Measurements from ENCODE around the gene APLF. TPM values are rescaled to one million over a fixed set of nuclear protein-coding genes. Genes with fewer than 3 reads are reported as not detected.
A peak's percentile ranks its signal among the peaks of the same experiment; 100 is the strongest.

The APLF gene
- total and polyA plus RNA-seq, 2 experiments from 2014 or later = 3.0 to 3.7 TPM

DNA sequence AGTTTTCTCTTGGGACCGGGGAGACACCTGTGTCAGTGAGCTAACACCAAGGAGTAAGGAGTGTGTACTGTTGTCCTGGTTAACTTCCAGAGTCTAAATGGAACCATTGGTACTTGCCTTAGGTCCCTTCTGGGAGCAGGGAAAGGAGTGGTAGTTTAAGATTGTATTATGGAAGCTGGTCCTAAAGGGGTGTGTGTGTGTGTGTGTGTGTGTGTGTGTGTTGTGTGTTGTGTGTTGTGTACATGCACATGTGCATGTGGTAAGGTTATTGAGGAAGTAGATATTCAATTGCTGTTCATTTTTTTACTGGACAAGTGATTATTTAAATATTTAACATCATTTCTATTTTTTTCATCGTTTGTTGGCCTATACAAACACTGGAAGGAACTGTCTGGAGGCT lies 1.4 kb downstream of the APLF start:
- Mint-ChIP-seq H3K4me3 (peak overlapping the region; percentile 99; the same call in 2 of the 3 replicates), H3K27ac (no peak overlapping the region), H3K9me3 (no peaks in the 10 kb centered on the region), H3K4me1 (peaks cover 11% of the 10 kb centered on the region; the same call in 2 of the 3 replicates), H3K36me3 (ENCODE audit: low read depth) (no peaks in the 10 kb centered on the region), H3K27me3 (ENCODE audit: insufficient read depth, low read depth, poor library complexity) (no peaks in the 10 kb centered on the region)
- ATAC-seq (no peak), DNase-seq (ENCODE audit: low spot score) (no peak)
- Histone ChIP-seq H3F3A (replicated peaks; ENCODE audit: low read depth) (no peaks in the 10 kb centered on the region), H3K4me2 (peak overlapping the region; percentile 78), H3K27ac (ENCODE audit: low read depth) (no peak overlapping the region), H3K36me3 (ENCODE audit: insufficient read depth) (no peaks in the 10 kb centered on the region), H4K20me1 (replicated peaks; ENCODE audit: insufficient read depth) (peaks cover 4% of the 10 kb centered on the region; the same call in 1 of the 2 replicates), H2AFZ (no peak overlapping the region), H3K27me3 (ENCODE audit: insufficient read depth) (no peaks in the 10 kb centered on the region), H3K4me1 (ENCODE audit: insufficient read depth) (peaks cover 9% of the 10 kb centered on the region; the same call in 1 of the 2 replicates), H3K9me2 (ENCODE audit: insufficient read depth) (no peaks in the 10 kb centered on the region), H3K4me3 (peak overlapping the region; percentile 90), H3K79me2 (replicated peaks; ENCODE audit: insufficient read depth) (peaks cover 31% of the 10 kb centered on the region)
- TF ChIP-seq EZH2 (IDR thresholded peaks at IDR 0.05; ENCODE audit: low read depth, unreplicated experiment) (no peak), STAT1 (IDR thresholded peaks at IDR 0.05; ENCODE audit: unreplicated experiment) (no peak), POLR2AphosphoS5 (IDR thresholded peaks at IDR 0.05; ENCODE audit: low read depth) (no peak), CREB1 (CRISPR knock-in tag; IDR thresholded peaks at IDR 0.05; ENCODE audit: low read depth) (no peak), ZNF114 (CRISPR knock-in tag; IDR thresholded peaks at IDR 0.05) (no peak), ZNF331 (CRISPR knock-in tag; IDR thresholded peaks at IDR 0.05; ENCODE audit: low read depth) (no peak), EZH2phosphoT487 (IDR thresholded peaks at IDR 0.05; ENCODE audit: unreplicated experiment) (no peak), ZNF462 (CRISPR knock-in tag; IDR thresholded peaks at IDR 0.05) (no peak), JUNB (IDR thresholded peaks at IDR 0.05; ENCODE audit: unreplicated experiment) (no peak), NANOG (IDR thresholded peaks at IDR 0.05; ENCODE audit: borderline replicate concordance) (no peak)
- TF ChIP-seq, protein P1, sequence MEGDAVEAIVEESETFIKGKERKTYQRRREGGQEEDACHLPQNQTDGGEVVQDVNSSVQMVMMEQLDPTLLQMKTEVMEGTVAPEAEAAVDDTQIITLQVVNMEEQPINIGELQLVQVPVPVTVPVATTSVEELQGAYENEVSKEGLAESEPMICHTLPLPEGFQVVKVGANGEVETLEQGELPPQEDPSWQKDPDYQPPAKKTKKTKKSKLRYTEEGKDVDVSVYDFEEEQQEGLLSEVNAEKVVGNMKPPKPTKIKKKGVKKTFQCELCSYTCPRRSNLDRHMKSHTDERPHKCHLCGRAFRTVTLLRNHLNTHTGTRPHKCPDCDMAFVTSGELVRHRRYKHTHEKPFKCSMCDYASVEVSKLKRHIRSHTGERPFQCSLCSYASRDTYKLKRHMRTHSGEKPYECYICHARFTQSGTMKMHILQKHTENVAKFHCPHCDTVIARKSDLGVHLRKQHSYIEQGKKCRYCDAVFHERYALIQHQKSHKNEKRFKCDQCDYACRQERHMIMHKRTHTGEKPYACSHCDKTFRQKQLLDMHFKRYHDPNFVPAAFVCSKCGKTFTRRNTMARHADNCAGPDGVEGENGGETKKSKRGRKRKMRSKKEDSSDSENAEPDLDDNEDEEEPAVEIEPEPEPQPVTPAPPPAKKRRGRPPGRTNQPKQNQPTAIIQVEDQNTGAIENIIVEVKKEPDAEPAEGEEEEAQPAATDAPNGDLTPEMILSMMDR (conservative IDR thresholded peaks at IDR 0.05; ENCODE audit: low read depth in 2 of 2) = no peak
- TF ChIP-seq, protein P2, sequence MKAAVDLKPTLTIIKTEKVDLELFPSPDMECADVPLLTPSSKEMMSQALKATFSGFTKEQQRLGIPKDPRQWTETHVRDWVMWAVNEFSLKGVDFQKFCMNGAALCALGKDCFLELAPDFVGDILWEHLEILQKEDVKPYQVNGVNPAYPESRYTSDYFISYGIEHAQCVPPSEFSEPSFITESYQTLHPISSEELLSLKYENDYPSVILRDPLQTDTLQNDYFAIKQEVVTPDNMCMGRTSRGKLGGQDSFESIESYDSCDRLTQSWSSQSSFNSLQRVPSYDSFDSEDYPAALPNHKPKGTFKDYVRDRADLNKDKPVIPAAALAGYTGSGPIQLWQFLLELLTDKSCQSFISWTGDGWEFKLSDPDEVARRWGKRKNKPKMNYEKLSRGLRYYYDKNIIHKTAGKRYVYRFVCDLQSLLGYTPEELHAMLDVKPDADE (IDR thresholded peaks at IDR 0.05) = no peak
